Natural killer cell (primary cell): ENCODE data around the gene FBXO48. TPM values are rescaled to one million over a fixed set of nuclear protein-coding genes. Genes with fewer than 3 reads are reported as not detected.

Source experiments
- ATAC-seq, 3 donors: fragments of 150-1000 bp in 2 of 3; fragments of 200-7000 bp in 1 of 3; cut with Tn5 transposase; 1 replicate in 1 of 3; 2 replicates in 2 of 3; pipeline ENCODE4 v1.10.0; 2021; ENCODE audit warnings: mild to moderate bottlenecking in 2 of 3, moderate library complexity in 2 of 3
- DNase-seq, 2 donors: peaks; one replicate each; pipeline versions ENCODE4 v3.0.0 to v3.0.0-alpha.2; 2013 to 2021; ENCODE audit warnings: mixed read lengths in 1 of 2
- H3K27ac ChIP-seq: one replicate; pipeline ENCODE4 v1.5.1; 2013; ENCODE audit warnings: mild to moderate bottlenecking, low read length
- H3K27me3 ChIP-seq: one replicate; pipeline ENCODE4 v1.6.1; 2013; ENCODE audit warnings: low read length; ENCODE audit not compliant: control insufficient read depth, insufficient read depth
- H3K36me3 ChIP-seq: one replicate; pipeline ENCODE4 v1.6.1; 2013; ENCODE audit warnings: low read length; ENCODE audit not compliant: control insufficient read depth, insufficient read depth
- H3K4me1 ChIP-seq: one replicate; pipeline ENCODE4 v1.6.1; 2013; ENCODE audit warnings: low read length; ENCODE audit not compliant: control insufficient read depth, insufficient read depth
- H3K4me3 ChIP-seq: one replicate; pipeline ENCODE4 v1.5.1; 2013; ENCODE audit warnings: low read length
- H3K9me3 ChIP-seq: one replicate; pipeline ENCODE4 v1.6.1; 2013; ENCODE audit warnings: low read length; ENCODE audit not compliant: control insufficient read depth, insufficient read depth
- H3K27ac Mint-ChIP-seq, 2 donors: one replicate each; pipeline ENCODE4 v1.8.0; 2022; ENCODE audit warnings: mild to moderate bottlenecking in 2 of 2, mixed read lengths in 2 of 2, moderate library complexity in 1 of 2
- H3K27me3 Mint-ChIP-seq, 2 donors: one replicate each; pipeline ENCODE4 v1.8.0; 2022; ENCODE audit warnings: low read depth in 2 of 2, mixed read lengths in 2 of 2
- H3K36me3 Mint-ChIP-seq: one replicate; pipeline ENCODE4 v1.8.0; 2022; ENCODE audit warnings: mixed read lengths
- H3K4me1 Mint-ChIP-seq, 2 donors: one replicate each; pipeline ENCODE4 v1.8.0; 2022; ENCODE audit warnings: mixed read lengths in 2 of 2
- H3K4me3 Mint-ChIP-seq: one replicate; pipeline ENCODE4 v1.8.0; 2022; ENCODE audit warnings: mild to moderate bottlenecking, moderate library complexity, mixed read lengths
- H3K9me3 Mint-ChIP-seq, 2 donors: one replicate each; pipeline ENCODE4 v1.8.0; 2022; ENCODE audit warnings: mixed read lengths in 2 of 2
- WGBS: methylation state at CpG from one replicate; pipeline ENCODE4 v1.1.7; 2013; ENCODE audit warnings: missing lambda C conversion rate; ENCODE audit not compliant: insufficient coverage; 5-methylcytosine and 5-hydroxymethylcytosine counted together
- intact Hi-C: fragments of 100-400 bp; cut with micrococcal nuclease; formaldehyde crosslinking; loops from one replicate; pipeline ENCODE4 v1.14.2; 2022
- total RNA-seq, 4 donors: library from RNA; stranded (reverse); fragments of 120-200 nt in 1 of 4; gene quantifications; one replicate each; pipeline versions ENCODE4 v1.2.3 to v1.2.4, GENCODE V29; 2013 to 2022
- TF ChIP-seq, protein P1 (sequence below): fragments of 200-600 bp; IDR thresholded peaks from one replicate; pipeline ENCODE4 v1.8.0; 2022; ENCODE audit warnings: antibody characterized with exemption

The FBXO48 gene
- total RNA-seq, 3 donors from 2014 or later (not counting 1 experiment from before 2014, with no cell fraction given), result 0.96 to 1.3 (median 1.1) TPM

DNA sequence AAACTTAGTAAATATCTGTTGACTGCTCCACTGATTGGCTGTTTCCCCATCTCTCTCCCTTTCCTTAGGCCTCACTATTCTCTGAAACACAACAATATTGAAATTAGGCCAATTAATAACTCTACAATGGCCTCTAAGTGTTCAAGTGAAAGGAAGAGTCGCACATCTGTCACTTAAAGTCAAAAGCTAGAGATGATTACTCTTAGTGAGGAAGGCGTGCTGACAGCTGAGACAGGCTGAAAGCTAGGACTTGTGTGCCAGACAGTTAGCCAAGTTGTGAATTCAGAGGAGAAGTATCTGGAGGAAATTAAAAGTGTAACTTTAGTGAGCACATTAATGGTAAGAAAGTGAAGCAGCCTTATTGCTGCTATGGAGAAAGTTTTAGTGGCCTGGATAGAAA is 53.6 kb downstream of the FBXO48 start:
- Mint-ChIP-seq H3K27me3 (no peaks in the 10 kb centered on the region), H3K27ac (peak overlapping the region; percentile 77 to 88), H3K9me3 (no peaks in the 10 kb centered on the region), H3K36me3 (no peaks in the 10 kb centered on the region), H3K4me3 (peak overlapping the region; percentile 53), H3K4me1 (peaks cover 71 to 77% of the 10 kb centered on the region in 2 donors)
- peak overlapping the region; percentile 39 for H3K27ac ChIP-seq
- WGBS, result 68% methylated on average over 2 of the region's 2 CpGs
- H3K27me3 ChIP-seq, result no peaks in the 10 kb centered on the region
- no peaks in the 10 kb centered on the region for H3K36me3 ChIP-seq
- H3K4me1 ChIP-seq, result peaks cover 36% of the 10 kb centered on the region
- TF ChIP-seq, protein P1, sequence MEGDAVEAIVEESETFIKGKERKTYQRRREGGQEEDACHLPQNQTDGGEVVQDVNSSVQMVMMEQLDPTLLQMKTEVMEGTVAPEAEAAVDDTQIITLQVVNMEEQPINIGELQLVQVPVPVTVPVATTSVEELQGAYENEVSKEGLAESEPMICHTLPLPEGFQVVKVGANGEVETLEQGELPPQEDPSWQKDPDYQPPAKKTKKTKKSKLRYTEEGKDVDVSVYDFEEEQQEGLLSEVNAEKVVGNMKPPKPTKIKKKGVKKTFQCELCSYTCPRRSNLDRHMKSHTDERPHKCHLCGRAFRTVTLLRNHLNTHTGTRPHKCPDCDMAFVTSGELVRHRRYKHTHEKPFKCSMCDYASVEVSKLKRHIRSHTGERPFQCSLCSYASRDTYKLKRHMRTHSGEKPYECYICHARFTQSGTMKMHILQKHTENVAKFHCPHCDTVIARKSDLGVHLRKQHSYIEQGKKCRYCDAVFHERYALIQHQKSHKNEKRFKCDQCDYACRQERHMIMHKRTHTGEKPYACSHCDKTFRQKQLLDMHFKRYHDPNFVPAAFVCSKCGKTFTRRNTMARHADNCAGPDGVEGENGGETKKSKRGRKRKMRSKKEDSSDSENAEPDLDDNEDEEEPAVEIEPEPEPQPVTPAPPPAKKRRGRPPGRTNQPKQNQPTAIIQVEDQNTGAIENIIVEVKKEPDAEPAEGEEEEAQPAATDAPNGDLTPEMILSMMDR, result no peak
- ATAC-seq, result peak in 2 of 3 donors; percentile 32 to 37
- DNase-seq, result no peak
- H3K9me3 ChIP-seq, result no peaks in the 10 kb centered on the region
- no peak overlapping the region for H3K4me3 ChIP-seq
- intact Hi-C loops, result loop anchor here (2.0 kb wide), 1 partner anchor 25 kb away; no protein-coding TSS in a partner anchor

DNA sequence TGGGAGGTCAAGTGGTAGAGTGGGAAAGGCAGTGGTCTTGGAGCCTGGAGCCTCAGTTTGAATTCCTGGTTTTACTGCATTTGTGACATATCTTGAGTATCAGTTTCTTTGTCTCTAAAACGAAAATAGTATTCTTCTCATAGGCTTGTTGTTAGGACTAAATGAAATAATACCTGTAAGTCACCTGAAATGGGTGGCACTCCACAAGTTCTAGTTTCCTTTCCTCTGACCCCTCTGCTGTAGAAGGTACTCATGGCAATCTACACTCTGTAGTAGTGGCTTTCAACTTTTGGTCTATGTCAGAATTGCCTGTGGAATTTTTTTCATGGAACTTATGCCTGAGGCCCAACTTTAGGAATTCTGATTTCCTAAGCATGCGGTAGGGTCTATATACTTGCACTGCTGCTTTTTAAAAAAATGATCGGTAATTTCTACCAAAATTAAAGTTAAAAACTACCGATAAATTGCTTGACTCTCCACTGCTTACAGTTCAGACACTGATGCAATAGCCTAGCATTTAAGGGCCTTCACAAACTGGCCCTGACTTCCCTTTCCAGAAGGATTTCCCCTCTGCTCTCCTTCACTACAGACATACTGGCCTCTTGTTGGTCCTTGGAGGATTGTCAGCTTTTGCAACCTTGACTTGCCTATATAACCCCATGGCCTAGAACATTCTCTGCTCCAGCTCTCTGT is 54.8 kb downstream of the FBXO48 start:
- Mint-ChIP-seq H3K4me1 (peaks cover 67 to 70% of the 10 kb centered on the region in 2 donors), H3K9me3 (peaks cover 4 to 10% of the 10 kb centered on the region in 2 donors), H3K27ac (peak overlapping the region; percentile 77 to 88), H3K4me3 (peak overlapping the region; percentile 85), H3K27me3 (no peaks in the 10 kb centered on the region), H3K36me3 (peaks cover 11% of the 10 kb centered on the region)
- no peak for DNase-seq
- intact Hi-C loops, result loop anchor here (2.0 kb wide), 1 partner anchor 23 kb away; no protein-coding TSS in a partner anchor
- ATAC-seq, result peak in 1 of 3 donors; percentile 26
- H3K27ac ChIP-seq, result peak overlapping the region; percentile 58
- no peaks in the 10 kb centered on the region for H3K27me3 ChIP-seq
- no peaks in the 10 kb centered on the region for H3K36me3 ChIP-seq
- peaks cover 25% of the 10 kb centered on the region for H3K4me1 ChIP-seq
- H3K9me3 ChIP-seq, result no peaks in the 10 kb centered on the region
- TF ChIP-seq, protein P1, result no peak
- no peak overlapping the region for H3K4me3 ChIP-seq
- 63% methylated on average over 4 of the region's 4 CpGs for WGBS

DNA sequence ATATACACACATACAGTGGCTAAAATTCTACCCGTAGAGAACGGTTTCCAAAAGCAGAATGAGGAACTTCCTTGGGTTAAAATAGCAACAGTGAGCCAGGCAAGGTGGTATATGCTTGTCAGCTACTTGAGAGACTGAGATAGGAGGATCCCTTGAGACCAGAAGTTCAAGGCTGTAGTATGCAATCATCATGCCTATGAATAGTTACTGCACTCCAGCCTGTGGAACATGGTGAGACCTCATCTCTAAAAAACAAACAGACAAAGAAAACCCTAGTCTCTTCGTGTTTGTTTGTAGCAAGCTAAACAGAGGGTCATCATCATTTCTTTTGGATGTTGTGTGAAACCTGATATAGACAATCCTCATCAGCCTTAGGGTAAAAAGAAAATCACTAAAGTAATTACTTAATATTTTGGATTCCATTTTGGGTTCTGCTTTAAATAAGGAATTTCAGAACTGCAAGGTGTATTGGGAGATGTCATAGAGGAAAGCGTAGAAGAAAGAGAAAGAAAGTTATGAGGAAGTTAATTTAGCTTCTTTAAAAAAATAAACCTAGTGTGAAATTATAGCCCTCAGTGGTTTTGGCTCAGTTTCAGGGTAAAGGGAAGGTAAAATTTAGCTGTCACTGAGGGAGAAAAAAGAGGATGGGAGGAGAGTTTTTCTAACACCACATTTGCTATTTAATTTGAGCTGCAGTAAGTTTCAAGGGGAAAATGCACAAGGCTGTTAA is 55.5 kb downstream of the FBXO48 start:
- Mint-ChIP-seq H3K36me3 (peaks cover 19% of the 10 kb centered on the region), H3K4me1 (peaks cover 67 to 70% of the 10 kb centered on the region in 2 donors), H3K27ac (peak overlapping the region; percentile 77 to 88), H3K4me3 (peak overlapping the region; percentile 85), H3K27me3 (no peaks in the 10 kb centered on the region), H3K9me3 (peaks cover 4 to 11% of the 10 kb centered on the region in 2 donors)
- ATAC-seq (peak; percentile 52 to 64 (median 62)), DNase-seq (peak in 1 of 2 donors; percentile 26)
- Histone ChIP-seq H3K36me3 (no peaks in the 10 kb centered on the region), H3K27ac (peak overlapping the region; percentile 58), H3K4me3 (no peak overlapping the region), H3K27me3 (no peaks in the 10 kb centered on the region), H3K4me1 (peaks cover 24% of the 10 kb centered on the region), H3K9me3 (no peaks in the 10 kb centered on the region)
- intact Hi-C loops, result loop anchor here (2.0 kb wide), 2 partner anchors 13 to 23 kb away; no protein-coding TSS in a partner anchor
- WGBS, result 6% methylated on average over 3 of the region's 4 CpGs
- TF ChIP-seq, protein P1, result no peak

Other genes with a start within 250 kb of the FBXO48 start
- gene PPP3R1, start 214.8 kb downstream of the FBXO48 start, total RNA-seq, result 10 to 100 TPM; 77.8 to 86.2 (median 79.9) TPM
- gene CNRIP1, start 147.3 kb downstream of the FBXO48 start, total RNA-seq, result under 1 TPM in 2 of 3 donors, not detected in 1; 0.39 to 0.98 TPM
- gene PLEK, start 102.0 kb downstream of the FBXO48 start, total RNA-seq, result 100 to 1,000 TPM; 307 to 368 (median 333) TPM
- 1 to 10 TPM; 2.2 to 4.3 (median 3.8) TPM for gene APLF, start 291 bp upstream of the FBXO48 start, total RNA-seq
- not detected for gene PROKR1, start 176.3 kb upstream of the FBXO48 start, total RNA-seq